HG03575 (cell line): ENCODE data around the gene CD55.

Source experiments
- ATAC-seq: cut with Tn5 transposase; IDR thresholded peaks from one replicate; pipeline ENCODE4 v1.9.1; 2021; ENCODE audit not compliant: unreplicated experiment, insufficient number of reproducible peaks, low FRiP score; ENCODE audit errors: extremely low read depth

Gene CD55

DNA sequence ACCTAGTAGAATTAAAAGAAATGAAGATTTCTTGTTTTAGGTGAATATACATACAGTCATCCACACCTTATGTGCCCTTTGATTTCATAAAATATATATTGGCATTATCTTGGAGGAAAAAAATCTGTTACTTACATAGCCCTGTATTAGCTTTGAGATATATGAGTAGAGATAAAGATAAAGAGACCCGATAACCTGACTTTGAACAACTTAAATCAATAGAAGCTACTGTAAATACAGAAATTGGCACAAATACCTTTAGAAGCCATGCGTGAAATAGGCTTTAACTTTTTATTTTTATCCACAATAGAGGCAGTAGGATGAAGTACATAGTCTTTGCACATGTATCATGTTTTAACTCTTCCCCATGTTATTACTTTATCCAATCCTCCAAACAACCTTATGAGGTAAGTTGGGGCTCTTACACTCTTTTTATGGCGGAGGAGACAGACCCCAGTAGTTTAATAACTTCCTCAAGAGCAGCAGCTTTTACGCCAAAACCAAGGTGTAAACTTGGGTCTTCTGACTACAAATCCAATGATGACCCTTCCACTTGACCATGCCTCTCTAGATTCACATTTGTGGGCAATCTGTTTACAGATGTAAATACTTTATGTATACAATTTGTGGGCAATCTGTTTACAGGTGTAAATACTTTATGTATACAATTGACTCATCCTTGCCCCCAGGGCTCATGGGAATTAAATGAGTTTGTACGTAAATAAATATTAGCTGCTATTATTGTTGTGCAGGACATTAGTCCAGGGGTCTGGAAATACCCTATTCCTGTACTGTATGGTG, 2.1 kb downstream of the CD55 start:
- no peak for ATAC-seq

DNA sequence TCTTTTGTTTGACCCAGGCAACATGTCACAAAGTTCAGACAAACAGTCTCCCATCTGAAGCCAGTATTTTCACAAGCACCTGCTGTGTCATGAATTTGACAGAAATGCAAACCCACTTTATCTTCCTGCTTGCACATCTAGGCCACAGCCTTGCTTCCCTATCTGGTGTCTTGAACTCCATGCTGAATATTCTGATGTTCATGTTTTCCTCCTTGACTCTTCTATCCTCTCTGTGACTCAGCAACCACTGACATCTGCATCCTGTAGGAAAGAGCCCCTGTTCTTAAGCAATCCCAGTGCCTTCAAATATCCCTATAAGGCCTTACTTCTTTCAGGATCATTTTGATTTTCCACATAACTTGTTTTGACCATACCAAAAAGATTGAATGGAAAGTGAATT, 6.5 kb downstream of the CD55 start:
- no peak for ATAC-seq

DNA sequence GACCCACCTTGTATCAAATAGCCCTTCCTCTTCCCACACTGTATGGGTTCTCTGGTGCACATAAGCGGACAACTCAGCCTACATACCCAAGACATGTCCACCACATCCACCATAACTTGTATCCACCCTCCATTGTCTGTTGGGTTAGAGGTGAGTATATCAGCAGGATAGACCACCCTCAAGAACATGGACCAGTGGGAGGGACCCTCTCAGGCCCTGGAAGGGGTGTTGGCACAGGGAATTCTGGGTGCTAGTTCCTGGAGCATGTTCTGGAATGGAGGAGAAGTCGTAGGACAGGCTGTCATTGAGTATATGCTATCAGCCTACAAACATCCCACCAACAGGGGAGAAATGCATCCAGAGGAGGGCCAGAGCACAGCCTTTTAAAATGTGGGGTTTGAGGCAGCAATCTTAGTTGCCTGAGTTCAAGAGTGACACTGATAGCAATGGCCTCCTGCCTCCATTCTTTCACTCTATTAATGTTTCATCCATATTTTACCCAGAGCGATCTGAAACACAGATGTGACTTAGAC, 7.5 kb downstream of the CD55 start:
- no peak for ATAC-seq

DNA sequence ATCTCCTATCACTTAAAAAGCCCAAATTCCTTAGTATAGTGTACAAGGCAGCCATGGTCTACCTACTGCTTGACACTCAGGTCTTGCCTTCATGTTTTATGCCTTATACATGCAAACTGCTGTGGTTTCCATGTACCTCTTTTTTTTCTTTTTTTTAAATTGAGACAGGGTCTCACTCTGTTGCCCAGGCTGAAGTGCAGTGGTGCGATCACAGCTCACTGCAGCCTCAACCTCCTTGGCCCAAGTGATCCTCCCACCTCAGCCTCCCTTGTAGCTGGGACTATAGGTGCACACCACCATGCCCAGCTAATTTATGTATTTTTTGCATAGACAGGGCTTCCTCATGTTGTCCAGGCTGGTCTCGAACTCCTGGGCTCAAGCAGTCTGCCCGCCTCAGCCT, 8.0 kb downstream of the CD55 start:
- no peak for ATAC-seq

DNA sequence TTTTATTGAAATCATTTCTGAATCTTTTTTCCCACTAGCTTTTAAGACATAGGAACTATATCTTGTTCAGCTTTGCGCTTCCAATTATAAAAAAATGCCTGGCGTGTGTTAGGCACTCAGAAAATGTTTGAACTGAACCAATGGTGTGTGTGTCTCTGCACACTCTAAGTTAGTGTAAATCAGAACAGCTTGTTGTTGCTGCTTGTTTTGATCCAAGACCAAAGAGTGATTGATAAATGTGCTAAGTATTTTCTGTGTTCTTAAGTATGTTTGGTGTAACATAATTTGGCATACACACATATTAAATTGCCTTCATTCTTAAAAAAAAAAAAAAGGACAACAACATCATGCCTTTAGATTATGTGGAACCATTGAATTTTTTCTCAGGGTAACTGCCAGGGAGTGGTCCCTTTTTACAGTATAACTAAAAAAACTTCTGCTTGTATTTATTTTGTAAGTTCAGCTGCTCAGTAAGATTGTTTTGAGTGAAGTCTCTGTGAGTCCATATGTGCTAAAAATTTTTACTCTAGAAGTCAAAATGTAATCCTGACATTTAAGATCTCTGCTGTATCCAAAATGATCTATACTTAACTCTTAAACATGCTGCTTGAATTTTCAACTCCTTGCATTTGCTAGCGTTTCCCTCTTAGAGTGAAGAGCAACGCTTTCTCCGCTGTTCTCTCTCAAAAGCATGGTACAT, 8.7 kb downstream of the CD55 start:
- no peak for ATAC-seq

DNA sequence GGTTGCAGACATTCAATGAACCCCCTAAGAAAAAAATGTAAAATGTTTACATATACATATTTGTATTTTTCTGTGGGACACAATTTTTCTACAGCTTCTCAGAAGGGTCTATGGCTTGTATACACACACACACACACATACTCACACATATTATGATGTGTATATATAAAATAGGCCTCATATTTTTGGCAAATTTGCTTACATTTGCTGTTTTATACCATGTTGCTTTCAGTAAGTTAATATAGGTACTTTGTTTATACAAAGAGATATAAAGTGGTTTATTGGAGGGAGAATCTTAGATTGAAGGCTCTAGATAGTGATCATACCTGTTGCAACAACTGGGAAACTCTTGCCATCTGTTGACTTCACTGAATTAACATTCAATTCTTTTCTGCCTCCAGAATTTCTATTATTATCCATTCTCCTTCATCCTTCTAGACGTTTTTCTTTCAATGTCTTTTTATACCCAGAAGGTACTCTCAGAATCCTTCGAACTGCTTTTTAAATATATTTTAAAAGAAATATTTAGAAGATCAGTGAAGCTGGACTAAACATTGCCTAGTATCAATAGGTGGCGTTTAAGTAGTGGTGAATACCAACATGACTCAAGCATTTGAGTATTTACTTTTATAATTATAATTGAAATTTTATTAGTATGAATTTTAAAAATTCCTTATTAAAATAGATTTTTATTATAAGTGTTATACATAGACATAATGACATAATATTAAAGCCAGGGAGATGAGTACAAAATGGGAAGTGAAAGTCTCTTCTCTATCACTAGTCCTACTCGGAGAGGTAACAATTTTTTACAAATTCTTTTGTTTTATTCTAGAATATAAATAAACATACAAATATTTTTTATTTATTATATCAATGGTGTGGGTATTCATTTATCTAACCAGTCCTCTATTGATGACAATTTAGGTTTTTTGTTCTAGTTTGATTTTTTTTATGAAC, 10.2 kb downstream of the CD55 start:
- no peak for ATAC-seq

DNA sequence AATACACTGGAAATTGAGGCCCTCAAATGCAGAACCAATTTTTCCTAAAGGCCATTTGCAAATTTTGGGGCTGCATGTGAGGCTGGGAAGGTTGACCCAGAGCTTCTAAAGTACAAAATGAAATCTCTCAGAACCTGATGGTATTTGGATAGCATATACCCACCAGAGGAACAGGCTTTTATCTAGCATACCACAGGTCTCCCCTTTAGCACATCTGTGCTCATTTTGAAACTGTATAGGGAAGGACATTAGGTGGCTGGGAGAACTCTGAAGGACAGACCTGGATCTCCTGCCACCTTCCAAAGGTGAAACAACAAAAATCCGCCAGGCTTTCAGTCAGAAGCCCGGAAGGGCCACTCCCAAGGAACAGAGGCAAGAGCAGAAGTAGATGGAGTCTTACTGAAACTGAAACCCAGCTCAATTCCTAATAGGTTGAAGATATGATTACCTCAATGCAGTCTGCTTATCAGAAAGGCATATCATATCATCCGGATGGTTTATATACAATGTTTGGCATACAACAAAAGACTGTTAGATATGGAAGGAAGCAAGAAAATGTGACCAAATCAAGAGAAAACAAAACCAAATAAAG, 11.6 kb downstream of the CD55 start:
- ATAC-seq, result no peak

DNA sequence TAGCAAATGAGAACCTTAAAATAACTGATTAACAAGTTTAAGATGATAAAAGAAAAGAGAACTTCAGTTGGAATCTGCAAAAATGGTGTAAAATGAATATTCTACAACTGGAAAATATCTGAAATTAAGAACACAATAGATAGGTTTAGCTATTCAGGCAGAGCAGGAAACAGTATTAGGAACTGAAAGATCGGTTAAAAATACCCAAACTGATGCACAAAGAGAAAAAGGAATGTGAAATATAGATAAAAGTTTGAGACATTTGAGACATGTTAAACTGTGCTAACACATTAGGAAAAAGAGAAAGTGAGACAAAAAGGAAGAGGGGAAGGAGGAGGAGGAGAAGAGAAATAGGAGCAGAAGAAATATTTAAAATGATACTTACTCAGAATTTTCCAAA, 12.1 kb downstream of the CD55 start:
- no peak for ATAC-seq

DNA sequence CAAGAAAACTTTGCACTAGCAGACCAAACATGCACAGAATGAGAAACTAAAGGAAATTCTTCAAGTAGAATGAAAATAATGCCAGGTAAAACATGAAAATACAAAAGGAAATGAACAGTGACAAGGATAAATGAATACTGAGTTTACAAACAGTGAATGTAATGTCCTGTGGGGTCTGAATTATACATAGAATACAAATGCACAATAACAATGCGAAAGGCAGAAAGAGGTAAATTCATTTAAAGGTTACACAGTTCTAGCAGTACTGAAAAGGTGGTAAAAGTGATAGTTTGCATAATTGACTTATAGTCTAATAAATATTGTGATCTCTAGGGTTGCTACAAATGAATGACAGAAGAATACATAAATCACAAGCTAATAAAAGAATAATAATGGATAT, 12.9 kb downstream of the CD55 start:
- no peak for ATAC-seq

DNA sequence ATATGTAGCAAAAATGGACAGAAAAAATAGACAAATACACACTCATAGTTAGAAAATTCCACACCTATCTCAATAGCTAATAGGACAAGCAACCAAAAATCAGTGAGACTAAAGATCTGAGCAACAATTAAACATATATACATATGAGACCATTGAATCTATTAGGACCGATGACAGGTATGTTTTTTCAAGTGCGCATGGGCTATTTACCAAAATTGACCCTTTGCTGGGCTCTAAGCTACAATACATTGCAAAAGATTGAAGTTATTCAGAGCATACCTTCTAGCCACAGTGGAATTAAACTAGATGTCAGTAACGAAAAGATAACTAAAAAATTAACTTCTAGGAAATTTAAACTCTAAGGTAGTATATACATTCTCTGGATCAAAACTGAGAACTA, 13.7 kb downstream of the CD55 start:
- ATAC-seq, result no peak

DNA sequence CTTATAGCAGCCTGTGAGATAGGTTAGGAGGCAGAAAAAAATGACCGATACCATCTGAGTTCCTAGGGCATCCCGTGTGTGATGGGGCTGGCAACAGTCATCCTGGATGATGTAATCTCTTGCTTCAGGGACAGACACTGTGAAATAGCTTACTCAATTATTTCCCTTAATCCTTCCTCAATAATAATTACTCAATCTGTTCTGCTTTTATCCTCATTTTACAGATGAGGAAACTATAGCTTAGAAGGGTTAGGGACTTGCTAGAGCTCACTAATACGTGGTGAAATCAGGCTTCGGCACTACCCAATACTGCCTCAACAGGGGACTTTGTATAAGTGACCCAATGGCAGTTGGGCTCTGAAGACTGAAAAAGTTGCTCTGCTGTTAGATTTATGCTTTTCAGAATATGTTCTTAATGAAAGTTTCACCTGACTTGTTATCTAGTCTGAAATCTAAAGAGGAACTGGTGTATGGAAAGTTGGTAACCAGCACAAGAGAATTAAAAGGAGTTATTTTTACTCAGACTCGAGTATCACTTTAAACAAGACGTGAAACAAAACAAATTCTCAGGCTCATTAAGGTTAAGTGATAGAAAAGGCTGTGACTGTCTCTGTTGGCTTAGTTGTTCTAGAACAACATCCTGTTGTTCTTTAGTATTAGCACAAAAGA, 14.4 kb downstream of the CD55 start:
- peak; percentile 37 for ATAC-seq

DNA sequence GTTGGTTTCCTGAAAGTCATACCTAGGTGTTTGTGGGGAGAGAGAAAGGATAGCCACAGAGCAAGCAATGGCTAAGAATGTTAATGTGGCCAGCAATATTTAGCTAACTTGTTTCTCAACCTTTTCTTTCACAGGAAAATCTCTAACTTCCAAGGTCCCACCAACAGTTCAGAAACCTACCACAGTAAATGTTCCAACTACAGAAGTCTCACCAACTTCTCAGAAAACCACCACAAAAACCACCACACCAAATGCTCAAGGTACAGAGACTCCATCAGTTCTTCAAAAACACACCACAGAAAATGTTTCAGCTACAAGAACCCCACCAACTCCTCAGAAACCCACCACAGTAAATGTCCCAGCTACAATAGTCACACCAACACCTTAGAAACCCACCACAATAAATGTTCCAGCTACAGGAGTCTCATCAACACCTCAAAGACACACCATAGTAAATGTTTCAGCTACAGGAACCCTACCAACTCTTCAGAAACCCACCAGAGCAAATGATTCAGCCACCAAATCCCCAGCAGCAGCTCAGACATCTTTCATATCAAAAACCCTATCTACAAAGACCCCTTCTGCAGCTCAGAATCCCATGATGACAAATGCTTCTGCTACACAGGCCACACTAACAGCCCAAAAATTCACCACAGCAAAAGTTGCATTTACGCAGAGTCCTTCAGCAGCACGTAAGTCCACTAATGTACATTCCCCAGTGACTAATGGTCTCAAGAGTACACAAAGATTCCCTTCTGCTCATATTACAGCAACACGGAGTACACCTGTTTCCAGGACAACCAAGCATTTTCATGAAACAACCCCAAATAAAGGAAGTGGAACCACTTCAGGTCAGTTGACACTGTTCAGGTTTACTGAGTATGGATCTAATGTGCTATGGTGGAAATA, 15.3 kb downstream of the CD55 start:
- ATAC-seq, result peak; percentile 62

DNA sequence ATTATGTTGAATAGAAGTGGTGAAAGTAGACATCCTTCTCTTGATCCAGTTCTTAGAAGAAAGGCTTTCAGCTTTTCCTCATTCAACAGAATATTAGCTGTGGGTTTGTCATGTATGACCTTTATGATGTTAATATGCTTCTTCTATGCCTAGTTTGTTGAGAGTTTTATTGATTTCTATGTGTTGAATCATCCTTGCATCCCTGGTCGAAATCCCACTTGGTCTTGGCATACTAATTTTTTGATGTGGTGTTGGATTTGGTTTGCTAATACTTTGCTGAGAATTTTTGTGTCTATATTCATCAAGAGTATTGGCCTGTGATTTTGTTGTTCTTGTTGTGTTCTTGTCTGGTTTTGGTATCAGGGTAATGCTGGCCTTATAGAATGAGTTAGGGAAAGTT, 20.9 kb downstream of the CD55 start:
- no peak for ATAC-seq

DNA sequence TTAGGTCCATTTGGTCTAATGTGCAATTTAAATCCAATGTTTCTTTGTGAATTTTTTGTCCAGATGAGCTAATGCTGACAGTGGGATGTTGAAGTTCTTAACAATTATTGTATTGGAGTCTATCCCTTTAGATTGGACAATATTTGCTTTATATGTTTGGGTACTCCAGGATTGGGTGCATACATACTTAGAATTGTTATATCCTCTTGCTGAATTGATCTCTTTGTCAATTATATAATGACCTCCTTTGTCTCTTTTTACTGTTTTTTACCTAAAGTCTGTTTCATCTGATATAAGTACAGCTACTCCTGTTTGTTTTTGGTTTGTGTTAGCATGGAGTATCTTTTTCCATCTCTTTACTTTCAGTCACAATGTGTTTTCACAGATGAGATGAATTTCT, 22.2 kb downstream of the CD55 start:
- no peak for ATAC-seq

DNA sequence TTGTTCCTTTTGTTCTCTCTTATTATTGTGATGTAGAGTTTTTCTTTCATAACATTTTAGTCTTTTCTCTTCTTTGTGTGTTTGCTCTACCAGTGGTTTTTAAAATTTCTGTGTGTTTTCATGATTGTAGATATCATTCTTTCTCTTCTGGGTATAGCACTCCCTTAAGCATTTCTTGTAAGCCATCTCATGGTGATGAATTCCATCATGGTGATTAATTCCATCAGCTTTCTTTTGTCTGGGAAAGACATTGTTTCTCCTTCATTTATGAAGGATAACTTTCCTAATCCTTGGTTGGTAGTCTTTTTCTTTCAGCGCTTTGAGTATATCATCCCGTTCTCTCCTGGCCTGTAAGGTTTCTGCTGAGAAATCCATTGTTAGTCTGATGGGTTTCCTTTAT, 22.7 kb downstream of the CD55 start:
- ATAC-seq, result no peak

DNA sequence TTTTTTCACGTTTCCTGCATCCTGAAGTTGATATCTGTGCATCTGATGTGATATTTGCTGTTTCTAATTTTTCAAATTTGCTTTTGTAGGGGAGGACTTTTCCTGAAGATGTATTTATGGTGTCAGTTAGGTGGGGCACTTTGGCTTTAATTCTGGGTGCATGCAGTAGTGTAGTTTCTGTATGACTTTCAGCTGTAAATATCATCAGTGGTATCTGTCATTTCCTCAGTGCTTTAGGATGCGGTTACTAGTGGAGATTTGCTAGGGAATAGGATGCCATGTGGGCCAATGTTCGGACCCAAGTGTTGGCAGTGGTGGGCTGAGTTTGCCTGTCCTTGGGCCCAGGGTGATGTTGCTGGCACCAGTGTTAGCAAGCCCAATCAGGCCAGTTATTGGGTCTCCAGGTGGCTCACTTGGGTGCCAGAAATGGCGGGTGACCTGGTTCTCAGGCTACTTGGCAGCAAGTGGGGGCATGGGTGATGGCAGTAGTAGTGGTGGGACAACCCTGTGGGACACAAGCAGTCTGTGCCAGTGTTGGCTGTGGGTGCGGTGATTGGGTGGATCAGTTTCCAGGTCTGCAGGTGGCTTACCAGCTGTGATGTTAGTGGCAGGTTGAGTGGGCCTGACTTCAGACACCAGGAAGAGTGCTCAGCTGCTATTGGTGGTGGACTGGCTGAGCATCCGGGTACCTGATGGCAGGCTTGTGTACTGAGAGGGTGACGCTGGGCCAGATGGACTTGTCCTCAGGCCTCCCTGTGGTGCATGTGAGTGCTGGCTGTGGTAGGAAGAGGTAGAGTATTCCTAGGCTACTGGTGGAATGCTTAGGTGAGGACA, 24.4 kb downstream of the CD55 start:
- no peak for ATAC-seq

DNA sequence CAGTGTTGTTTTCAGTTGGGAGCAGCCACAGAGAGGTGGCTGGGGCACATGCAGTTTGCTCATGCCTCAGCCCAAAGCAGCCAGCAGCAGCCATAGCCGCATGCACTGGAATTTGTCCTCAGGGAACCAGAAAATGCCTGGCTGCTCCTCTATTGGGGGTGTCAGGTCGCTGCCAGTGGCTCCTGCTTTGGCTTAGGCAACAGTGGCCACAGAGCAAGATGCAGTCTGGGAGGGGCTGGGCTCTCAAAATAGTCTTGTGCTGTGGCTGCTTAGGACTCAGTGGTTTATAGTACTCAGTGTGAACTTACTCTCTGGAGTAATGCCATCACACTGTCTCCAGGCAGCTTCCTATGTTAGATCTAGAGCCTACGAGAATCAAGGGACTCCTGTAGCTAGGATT, 25.0 kb downstream of the CD55 start:
- no peak for ATAC-seq
